Stimulated activated naive CD4-positive, alpha-beta T cell (primary cell): ENCODE measurements around the gene MN1.
"Not testable (repeated sequence)": the region's sequence is repeated elsewhere in the genome, so short reads cannot be mapped to it uniquely, and the experiment has no call there.

Experiments
- DNase-seq, 6 experiments: peaks; one replicate each; lab custom pipeline; 2025; lab: John Stamatoyannopoulos, UW

The MN1 gene

GRCh38 chr22:27760474-27760873 is 41.1 kb downstream of the MN1 start:
- no peak for DNase-seq

- no peak for DNase-seq
Measured at GRCh38 chr22:27757928-27758525, 43.5 kb downstream of the MN1 start.

- DNase-seq = no peak
Measured at GRCh38 chr22:27756212-27756660, 45.3 kb downstream of the MN1 start.

GRCh38 chr22:27755521-27756211 is 45.9 kb downstream of the MN1 start:
- no peak for DNase-seq

GRCh38 chr22:27754888-27755480 is 46.6 kb downstream of the MN1 start:
- DNase-seq = no peak

- DNase-seq = no peak
Measured at GRCh38 chr22:27754247-27754887, 47.2 kb downstream of the MN1 start.

GRCh38 chr22:27752771-27753170 is 48.8 kb downstream of the MN1 start:
- no peak for DNase-seq

- no peak for DNase-seq
Measured at GRCh38 chr22:27752141-27752540, 49.4 kb downstream of the MN1 start.

GRCh38 chr22:27751277-27752070 is 50.1 kb downstream of the MN1 start:
- DNase-seq = no peak

- DNase-seq = no peak
Measured at GRCh38 chr22:27750584-27751265, 50.8 kb downstream of the MN1 start.

- DNase-seq = no peak
Measured at GRCh38 chr22:27749597-27750225, 51.8 kb downstream of the MN1 start.

- no peak for DNase-seq
Measured at GRCh38 chr22:27748751-27749191, 52.8 kb downstream of the MN1 start.

GRCh38 chr22:27748349-27748748 is 53.2 kb downstream of the MN1 start:
- DNase-seq = no peak

- no peak for DNase-seq
Measured at GRCh38 chr22:27747396-27748221, 53.9 kb downstream of the MN1 start.

- no peak for DNase-seq
Measured at GRCh38 chr22:27746918-27747317, 54.6 kb downstream of the MN1 start.

- DNase-seq = no peak
Measured at GRCh38 chr22:27745809-27746208, 55.7 kb downstream of the MN1 start.

- no peak for DNase-seq
Measured at GRCh38 chr22:27745154-27745553, 56.4 kb downstream of the MN1 start.

- DNase-seq = not testable (repeated sequence)
Measured at GRCh38 chr22:27744078-27744477, 57.5 kb downstream of the MN1 start.

- DNase-seq = no peak
Measured at GRCh38 chr22:27740202-27740748, 61.3 kb downstream of the MN1 start.

GRCh38 chr22:27737521-27737920 is 64.0 kb downstream of the MN1 start:
- DNase-seq = no peak
